Vagina (tissue), 2 donors: ENCODE measurements around the gene CARD18. TPM values are rescaled to one million over a fixed set of nuclear protein-coding genes. Genes with fewer than 3 reads are reported as not detected.

ENCODE experiments used
- DNase-seq, 2 donors: peaks; one replicate each; pipeline ENCODE4 v3.0.0-alpha.2; 2017; ENCODE audit errors: extremely low spot score in 2 of 2
- H3K27ac ChIP-seq: fragments of 200-600 bp; sonication (generic); one replicate; pipeline ENCODE4 v1.5.1; 2019
- H3K27me3 ChIP-seq: fragments of 200-600 bp; sonication (generic); one replicate; pipeline ENCODE4 v1.5.1; 2019
- H3K36me3 ChIP-seq, 2 donors: fragments of 200-600 bp; sonication (generic); one replicate each; pipeline ENCODE4 v1.5.1; 2017 to 2019
- H3K4me1 ChIP-seq: fragments of 200-600 bp; sonication (generic); one replicate; pipeline ENCODE4 v1.5.1; 2019
- H3K4me3 ChIP-seq, 2 donors: fragments of 200-600 bp; sonication (generic); 1 replicate in 1 of 2; 2 replicates in 1 of 2; pipeline ENCODE4 v1.5.1; 2016 to 2019
- H3K9me3 ChIP-seq: fragments of 200-600 bp; sonication (generic); one replicate; pipeline ENCODE4 v1.5.1; 2019
- POLR2A ChIP-seq, 2 donors: fragments of 450-650 bp; IDR thresholded peaks; one replicate each; pipeline ENCODE4 v1.6.1; 2017; ENCODE audit warnings: antibody characterized with exemption in 2 of 2, mild to moderate bottlenecking in 2 of 2, moderate library complexity in 2 of 2
- POLR2AphosphoS5 ChIP-seq, 2 donors: sonication (generic); formaldehyde crosslinking; IDR thresholded peaks; one replicate each; pipeline ENCODE4 v1.9.0; 2017; ENCODE audit warnings: antibody characterized with exemption in 2 of 2, mild to moderate bottlenecking in 2 of 2, low read depth in 1 of 2; ENCODE audit not compliant: insufficient read depth in 1 of 2
- intact Hi-C: fragments of 100-400 bp; cut with DNase I; formaldehyde crosslinking; loops from one replicate; pipeline ENCODE4 v1.15.1; 2023
- total RNA-seq: library from RNA; depleted of rRNA; stranded (reverse); fragments of >200 nt; gene quantifications from one replicate; pipeline ENCODE4 v1.2.3, GENCODE V29; 2016
- TF ChIP-seq, protein P1 (sequence below), 3 experiments: fragments of 450-650 bp in 2 of 3; fragments of 200-600 bp in 1 of 3; sonication (generic) in 1 of 3; IDR thresholded peaks; one replicate each; pipeline ENCODE4 v1.5.1; 2017 to 2019; ENCODE audit warnings: antibody characterized with exemption in 3 of 3, mild to moderate bottlenecking in 2 of 3, moderate library complexity in 2 of 3

CARD18 gene
- total RNA-seq, 1 donor from 2014 or later = not detected

DNA sequence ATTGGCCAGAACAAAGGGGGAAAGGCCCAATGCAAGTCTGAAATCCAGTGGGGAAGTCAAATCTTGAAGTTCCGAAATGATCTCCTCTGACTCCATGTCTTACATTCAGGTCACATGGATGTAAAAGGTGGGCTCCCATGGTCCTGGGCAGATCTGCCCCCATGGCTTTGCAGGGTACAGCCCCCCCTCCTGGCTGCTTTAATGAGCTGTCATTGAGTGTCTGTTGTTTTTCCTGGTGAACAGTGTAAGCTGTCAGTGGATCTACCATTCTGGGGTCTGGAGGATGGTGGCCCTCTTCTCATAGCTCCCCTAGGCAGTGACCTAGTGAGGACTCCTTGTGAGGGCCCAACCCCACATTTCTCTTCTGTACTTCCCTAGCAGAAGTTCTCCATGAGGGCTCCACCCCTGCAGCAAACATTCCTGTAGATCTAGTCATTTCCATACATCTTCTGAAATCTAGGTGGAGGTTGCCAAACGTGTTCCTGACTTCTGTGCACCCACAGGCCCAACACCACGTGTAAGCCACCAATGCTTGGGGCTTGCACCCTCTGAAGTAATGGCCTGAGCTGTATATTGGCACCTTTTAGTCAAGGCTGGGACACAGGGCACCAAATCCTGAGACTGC is 9.3 kb downstream of the CARD18 start:
- H3K4me1 ChIP-seq = no peaks in the 10 kb centered on the region
- H3K4me3 ChIP-seq = no peak overlapping the region
- H3K9me3 ChIP-seq = no peaks in the 10 kb centered on the region
- no peak overlapping the region for H3K27ac ChIP-seq
- no peak for TF ChIP-seq POLR2AphosphoS5 (IDR thresholded peaks at IDR 0.05; ENCODE audit: insufficient read depth in 1 of 2, low read depth in 1 of 2)
- H3K36me3 ChIP-seq = no peaks in the 10 kb centered on the region
- DNase-seq = no peak
- intact Hi-C loops = no loop called here
- no peaks in the 10 kb centered on the region for H3K27me3 ChIP-seq

DNA sequence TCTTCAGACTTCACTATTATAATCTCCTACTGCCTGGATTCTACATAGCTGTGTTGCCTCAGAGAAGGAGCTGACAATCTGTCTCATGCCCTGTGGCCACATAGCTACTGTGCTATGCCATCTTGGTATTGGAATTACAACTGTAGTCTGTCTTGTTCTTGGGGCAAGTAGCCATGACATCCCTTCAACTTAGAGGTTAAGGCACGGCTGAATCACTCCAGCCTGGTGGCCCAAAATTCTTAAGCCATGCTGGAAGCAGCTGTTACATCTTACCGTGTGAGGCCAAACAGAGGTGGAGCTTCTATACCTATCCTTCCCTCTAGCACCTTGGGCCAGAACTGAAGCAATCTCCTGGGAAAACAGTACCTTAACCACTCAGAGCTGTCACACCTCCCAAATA is 14.8 kb downstream of the CARD18 start:
- Histone ChIP-seq H3K27ac (no peak overlapping the region), H3K4me3 (no peak overlapping the region), H3K4me1 (no peaks in the 10 kb centered on the region), H3K36me3 (no peaks in the 10 kb centered on the region), H3K9me3 (no peaks in the 10 kb centered on the region), H3K27me3 (no peaks in the 10 kb centered on the region)
- DNase-seq = no peak
- intact Hi-C loops = no loop called here
- TF ChIP-seq POLR2AphosphoS5 (IDR thresholded peaks at IDR 0.05; ENCODE audit: insufficient read depth in 1 of 2, low read depth in 1 of 2) (no peak), POLR2A (IDR thresholded peaks at IDR 0.05) (no peak)
- TF ChIP-seq, protein P1, sequence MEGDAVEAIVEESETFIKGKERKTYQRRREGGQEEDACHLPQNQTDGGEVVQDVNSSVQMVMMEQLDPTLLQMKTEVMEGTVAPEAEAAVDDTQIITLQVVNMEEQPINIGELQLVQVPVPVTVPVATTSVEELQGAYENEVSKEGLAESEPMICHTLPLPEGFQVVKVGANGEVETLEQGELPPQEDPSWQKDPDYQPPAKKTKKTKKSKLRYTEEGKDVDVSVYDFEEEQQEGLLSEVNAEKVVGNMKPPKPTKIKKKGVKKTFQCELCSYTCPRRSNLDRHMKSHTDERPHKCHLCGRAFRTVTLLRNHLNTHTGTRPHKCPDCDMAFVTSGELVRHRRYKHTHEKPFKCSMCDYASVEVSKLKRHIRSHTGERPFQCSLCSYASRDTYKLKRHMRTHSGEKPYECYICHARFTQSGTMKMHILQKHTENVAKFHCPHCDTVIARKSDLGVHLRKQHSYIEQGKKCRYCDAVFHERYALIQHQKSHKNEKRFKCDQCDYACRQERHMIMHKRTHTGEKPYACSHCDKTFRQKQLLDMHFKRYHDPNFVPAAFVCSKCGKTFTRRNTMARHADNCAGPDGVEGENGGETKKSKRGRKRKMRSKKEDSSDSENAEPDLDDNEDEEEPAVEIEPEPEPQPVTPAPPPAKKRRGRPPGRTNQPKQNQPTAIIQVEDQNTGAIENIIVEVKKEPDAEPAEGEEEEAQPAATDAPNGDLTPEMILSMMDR (IDR thresholded peaks at IDR 0.05) = no peak

DNA sequence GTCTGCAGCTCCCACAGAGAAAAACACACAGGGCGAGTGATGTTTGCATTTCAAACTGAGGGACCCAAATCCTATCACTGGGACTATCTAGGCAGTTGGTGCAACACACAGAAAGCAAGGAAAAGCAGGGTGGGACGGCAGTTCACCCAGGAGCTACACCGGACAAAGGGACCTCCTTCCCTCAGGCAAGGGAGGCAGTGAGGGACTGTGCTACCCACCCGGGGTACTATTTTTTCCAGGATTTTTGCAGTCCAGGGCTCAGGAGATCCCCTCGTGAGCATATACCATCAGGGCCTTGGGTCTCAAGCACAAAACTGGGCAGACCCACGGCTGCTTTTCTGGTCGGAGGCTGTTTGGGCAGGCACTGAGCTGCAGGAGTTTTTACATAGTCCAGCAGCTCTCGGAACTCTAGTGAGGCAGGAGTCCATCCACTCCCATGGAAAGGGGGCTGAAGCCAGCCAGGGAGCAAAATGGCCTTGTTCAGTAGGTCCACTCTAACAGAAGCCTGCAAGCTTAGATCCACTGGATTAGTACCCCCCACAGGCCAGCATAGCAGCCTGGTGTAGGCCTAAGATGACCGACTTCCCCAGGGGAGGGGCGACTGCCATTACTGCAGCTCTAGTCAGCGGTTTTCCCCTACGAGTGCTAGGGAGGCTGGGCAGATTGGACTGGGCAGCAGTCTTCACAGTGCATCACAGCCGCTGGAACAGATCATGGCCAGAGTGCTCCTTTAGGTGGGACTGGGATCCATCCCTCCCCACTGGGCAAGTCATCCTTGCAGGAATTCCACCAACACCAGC is 28.2 kb downstream of the CARD18 start:
- no peak for TF ChIP-seq POLR2A (IDR thresholded peaks at IDR 0.05)
- TF ChIP-seq, protein P1 (IDR thresholded peaks at IDR 0.05) = no peak
- TF ChIP-seq POLR2AphosphoS5 (IDR thresholded peaks at IDR 0.05; ENCODE audit: insufficient read depth in 1 of 2, low read depth in 1 of 2) = no peak
- no peaks in the 10 kb centered on the region for H3K27me3 ChIP-seq
- DNase-seq = no peak
- intact Hi-C loops = no loop called here
- H3K27ac ChIP-seq = no peak overlapping the region
- H3K4me1 ChIP-seq = peaks cover 7% of the 10 kb centered on the region
- H3K4me3 ChIP-seq = no peak overlapping the region
- H3K36me3 ChIP-seq = no peaks in the 10 kb centered on the region
- no peaks in the 10 kb centered on the region for H3K9me3 ChIP-seq

DNA sequence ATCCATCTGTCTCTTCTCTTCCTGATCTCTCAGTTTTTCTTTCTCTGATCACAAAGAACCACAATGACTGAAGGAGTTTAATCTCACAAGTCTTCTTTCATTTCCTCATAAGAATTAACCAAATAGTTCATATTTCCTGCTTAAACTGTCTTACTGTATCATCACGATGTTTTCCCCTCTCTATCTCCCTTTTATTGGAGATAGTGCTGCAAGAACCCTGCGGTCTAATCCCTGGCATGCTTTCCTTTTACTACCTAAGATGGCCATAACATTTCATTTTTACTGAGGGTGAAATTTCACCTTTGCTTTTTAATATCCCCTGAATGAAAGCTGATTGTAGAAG is 28.9 kb downstream of the CARD18 start:
- H3K4me1 ChIP-seq = peaks cover 7% of the 10 kb centered on the region
- TF ChIP-seq POLR2AphosphoS5 (IDR thresholded peaks at IDR 0.05; ENCODE audit: insufficient read depth in 1 of 2, low read depth in 1 of 2) (no peak), POLR2A (IDR thresholded peaks at IDR 0.05) (no peak)
- TF ChIP-seq, protein P1 (IDR thresholded peaks at IDR 0.05) = no peak
- no peak for DNase-seq
- H3K27ac ChIP-seq = no peak overlapping the region
- no peak overlapping the region for H3K4me3 ChIP-seq
- no peaks in the 10 kb centered on the region for H3K27me3 ChIP-seq
- intact Hi-C loops = no loop called here
- no peaks in the 10 kb centered on the region for H3K9me3 ChIP-seq
- no peaks in the 10 kb centered on the region for H3K36me3 ChIP-seq

DNA sequence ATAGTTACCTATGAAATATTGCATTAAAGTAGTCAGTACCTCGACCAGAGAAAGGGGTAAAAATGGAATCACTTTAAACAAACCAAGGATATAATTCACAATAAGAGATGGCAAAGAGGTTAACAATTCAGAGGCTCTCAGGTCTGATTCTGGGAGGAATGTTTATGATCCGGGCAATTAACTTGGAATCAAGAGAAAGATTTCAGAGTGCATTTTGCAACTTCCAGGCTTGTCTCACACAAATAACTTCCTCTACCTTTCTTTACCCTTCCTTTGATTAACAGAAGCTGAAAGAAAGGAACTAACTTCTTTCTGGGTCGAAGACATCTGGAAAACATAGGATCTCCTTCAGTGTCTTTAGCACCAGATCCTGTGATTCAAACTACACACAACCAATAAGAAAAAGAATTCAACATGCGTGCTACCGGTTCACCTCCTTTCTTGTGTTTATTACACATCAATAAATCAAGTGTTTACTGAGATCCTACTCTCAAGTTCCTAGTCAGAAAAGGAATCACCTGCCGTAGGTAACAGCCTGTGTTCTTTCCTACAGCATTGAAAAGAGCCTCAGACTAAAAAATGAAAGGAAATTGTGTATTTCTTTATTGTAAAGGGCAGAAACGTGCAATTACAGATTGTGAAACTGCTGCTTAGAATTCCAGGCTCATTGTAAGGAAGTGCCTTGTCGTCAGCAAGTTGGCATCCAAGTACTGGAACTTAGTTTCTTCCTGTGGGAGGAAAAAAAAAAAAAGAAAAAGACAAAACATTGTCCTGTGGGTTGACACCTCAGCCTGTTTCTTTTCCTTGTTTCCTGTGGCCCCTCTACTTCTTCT is 29.5 kb downstream of the CARD18 start:
- intact Hi-C loops = no loop called here
- no peaks in the 10 kb centered on the region for H3K9me3 ChIP-seq
- H3K36me3 ChIP-seq = no peaks in the 10 kb centered on the region
- peaks cover 7% of the 10 kb centered on the region for H3K4me1 ChIP-seq
- DNase-seq = no peak
- TF ChIP-seq POLR2A (IDR thresholded peaks at IDR 0.05) (no peak), POLR2AphosphoS5 (IDR thresholded peaks at IDR 0.05; ENCODE audit: insufficient read depth in 1 of 2, low read depth in 1 of 2) (no peak)
- TF ChIP-seq, protein P1 (IDR thresholded peaks at IDR 0.05) = no peak
- no peak overlapping the region for H3K4me3 ChIP-seq
- H3K27me3 ChIP-seq = no peaks in the 10 kb centered on the region
- H3K27ac ChIP-seq = no peak overlapping the region
